ENCODE data around the gene NDST1. TPM values are rescaled to one million over a fixed set of nuclear protein-coding genes. Genes with fewer than 3 reads are reported as not detected.

Gene NDST1
- total RNA-seq, 1 donor from 2014 or later, result 101 TPM

- Mint-ChIP-seq H3K27ac (no peak overlapping the region), H3K4me3 (no peak overlapping the region), H3K4me1 (ENCODE audit: unreplicated experiment) (peaks cover 34% of the 10 kb centered on the region), H3K36me3 (no peaks in the 10 kb centered on the region), H3K27me3 (no peaks in the 10 kb centered on the region), H3K9me3 (no peaks in the 10 kb centered on the region)
- no peak for TF ChIP-seq CTCF (conservative IDR thresholded peaks at IDR 0.05)
- DNase-seq (ENCODE audit: extremely low spot score, unreplicated experiment), result no peak
Measured at GRCh38 chr5:150588596-150588890, 80.6 kb downstream of the NDST1 start.

GRCh38 chr5:150589862-150590601 is 82.1 kb downstream of the NDST1 start:
- no peaks in the 10 kb centered on the region for H3K9me3 Mint-ChIP-seq
- peak; percentile 54 for TF ChIP-seq CTCF (conservative IDR thresholded peaks at IDR 0.05)
- H3K4me1 Mint-ChIP-seq (ENCODE audit: unreplicated experiment), result peaks cover 34% of the 10 kb centered on the region
- no peaks in the 10 kb centered on the region for H3K27me3 Mint-ChIP-seq
- H3K4me3 Mint-ChIP-seq, result no peak overlapping the region
- peak overlapping the region; percentile 14 for H3K27ac Mint-ChIP-seq
- no peaks in the 10 kb centered on the region for H3K36me3 Mint-ChIP-seq
- DNase-seq (ENCODE audit: extremely low spot score, unreplicated experiment), result no peak

- H3K4me3 Mint-ChIP-seq, result no peak overlapping the region
- DNase-seq (ENCODE audit: extremely low spot score, unreplicated experiment), result no peak
- H3K4me1 Mint-ChIP-seq (ENCODE audit: unreplicated experiment), result peaks cover 43% of the 10 kb centered on the region
- no peaks in the 10 kb centered on the region for H3K9me3 Mint-ChIP-seq
- TF ChIP-seq CTCF (conservative IDR thresholded peaks at IDR 0.05), result no peak
- H3K27ac Mint-ChIP-seq, result peak overlapping the region; percentile 11
- no peaks in the 10 kb centered on the region for H3K36me3 Mint-ChIP-seq
- H3K27me3 Mint-ChIP-seq, result peaks cover under 1% of the 10 kb centered on the region
Measured at GRCh38 chr5:150590979-150591695, 83.2 kb downstream of the NDST1 start.

- H3K4me3 Mint-ChIP-seq, result no peak overlapping the region
- DNase-seq (ENCODE audit: extremely low spot score, unreplicated experiment), result no peak
- peak overlapping the region; percentile 12 for H3K27ac Mint-ChIP-seq
- H3K9me3 Mint-ChIP-seq, result no peaks in the 10 kb centered on the region
- peaks cover 55% of the 10 kb centered on the region for H3K4me1 Mint-ChIP-seq (ENCODE audit: unreplicated experiment)
- no peaks in the 10 kb centered on the region for H3K36me3 Mint-ChIP-seq
- peaks cover 4% of the 10 kb centered on the region for H3K27me3 Mint-ChIP-seq
- no peak for TF ChIP-seq CTCF (conservative IDR thresholded peaks at IDR 0.05)
Measured at GRCh38 chr5:150593593-150593992, 85.7 kb downstream of the NDST1 start.

- Mint-ChIP-seq H3K27ac (peak overlapping the region; percentile 12), H3K36me3 (no peaks in the 10 kb centered on the region), H3K9me3 (no peaks in the 10 kb centered on the region), H3K4me3 (no peak overlapping the region), H3K27me3 (peaks cover 4% of the 10 kb centered on the region), H3K4me1 (ENCODE audit: unreplicated experiment) (peaks cover 57% of the 10 kb centered on the region)
- TF ChIP-seq CTCF (conservative IDR thresholded peaks at IDR 0.05), result no peak
- DNase-seq (ENCODE audit: extremely low spot score, unreplicated experiment), result no peak
Measured at GRCh38 chr5:150593996-150594395, 86.1 kb downstream of the NDST1 start.

Measured in type B pancreatic cell (in vitro differentiated cells).